DND-41 (cell line): ENCODE results near the gene TNS1.

Experiments used
- ATAC-seq: fragments of 200-7000 bp; cut with Tn5 transposase; 3 replicates; pipeline ENCODE4 v1.9.1; 2021; ENCODE audit warnings: low read depth; ENCODE audit not compliant: insufficient read depth
- DNase-seq: peaks from one replicate; pipeline ENCODE4 v3.0.0-alpha.2; 2020
- H2AFZ ChIP-seq: 2 replicates; pipeline ENCODE4 v1.6.0; 2012; ENCODE audit warnings: low read depth, low read length
- H3K27ac ChIP-seq: 2 replicates; pipeline ENCODE4 v1.5.1; 2012; ENCODE audit warnings: low read length, inconsistent platforms
- H3K27me3 ChIP-seq: fragments of 200-600 bp; sonication (generic); 2 replicates; pipeline ENCODE4 v1.6.0; 2012; ENCODE audit warnings: low read length, mild to moderate bottlenecking, inconsistent platforms; ENCODE audit not compliant: insufficient read depth, poor library complexity
- H3K36me3 ChIP-seq: 2 replicates; pipeline ENCODE4 v1.5.1; 2012; ENCODE audit warnings: low read length, inconsistent platforms; ENCODE audit not compliant: insufficient read depth
- H3K4me1 ChIP-seq: 2 replicates; pipeline ENCODE4 v1.5.1; 2012; ENCODE audit warnings: mild to moderate bottlenecking, low read length; ENCODE audit not compliant: insufficient read depth
- H3K4me2 ChIP-seq: 2 replicates; pipeline ENCODE4 v1.6.0; 2012; ENCODE audit warnings: mild to moderate bottlenecking, moderate library complexity, low read length, inconsistent platforms; ENCODE audit not compliant: insufficient read depth
- H3K4me3 ChIP-seq, 2 experiments: fragments of 200-600 bp in 1 of 2; shearing (Covaris generic) in 1 of 2; 2 replicates each; pipeline ENCODE4 v1.5.1; 2012 to 2016; ENCODE audit warnings: inconsistent platforms in 2 of 2, low read length in 2 of 2, mild to moderate bottlenecking in 2 of 2, low read depth in 1 of 2, moderate library complexity in 1 of 2
- H3K79me2 ChIP-seq: 2 replicates; pipeline ENCODE4 v1.6.0; 2012; ENCODE audit warnings: low read length, inconsistent platforms; ENCODE audit not compliant: insufficient read depth
- H3K9ac ChIP-seq: 2 replicates; pipeline ENCODE4 v1.6.0; 2012; ENCODE audit warnings: low read depth, mild to moderate bottlenecking, inconsistent platforms, low read length, moderate library complexity
- H3K9me3 ChIP-seq: 2 replicates; pipeline ENCODE4 v1.5.1; 2012; ENCODE audit warnings: low read length, moderate library complexity, mild to moderate bottlenecking, inconsistent platforms; ENCODE audit not compliant: insufficient read depth, severe bottlenecking
- H4K20me1 ChIP-seq: 2 replicates; pipeline ENCODE4 v1.6.0; 2012; ENCODE audit warnings: low read length; ENCODE audit not compliant: insufficient read depth
- CTCF ChIP-seq: IDR thresholded peaks from 2 replicates; pipeline ENCODE4 v1.5.1; 2012; ENCODE audit warnings: borderline replicate concordance, low read length, moderate library complexity, mild to moderate bottlenecking; ENCODE audit not compliant: poor library complexity, severe bottlenecking; ENCODE audit errors: extremely low read depth
- EZH2 ChIP-seq: IDR thresholded peaks from 3 replicates; pipeline ENCODE4 v1.6.1; 2012; ENCODE audit warnings: borderline replicate concordance, low read depth, mild to moderate bottlenecking, moderate library complexity, low read length, inconsistent platforms; ENCODE audit not compliant: severe bottlenecking

TNS1 gene

DNA sequence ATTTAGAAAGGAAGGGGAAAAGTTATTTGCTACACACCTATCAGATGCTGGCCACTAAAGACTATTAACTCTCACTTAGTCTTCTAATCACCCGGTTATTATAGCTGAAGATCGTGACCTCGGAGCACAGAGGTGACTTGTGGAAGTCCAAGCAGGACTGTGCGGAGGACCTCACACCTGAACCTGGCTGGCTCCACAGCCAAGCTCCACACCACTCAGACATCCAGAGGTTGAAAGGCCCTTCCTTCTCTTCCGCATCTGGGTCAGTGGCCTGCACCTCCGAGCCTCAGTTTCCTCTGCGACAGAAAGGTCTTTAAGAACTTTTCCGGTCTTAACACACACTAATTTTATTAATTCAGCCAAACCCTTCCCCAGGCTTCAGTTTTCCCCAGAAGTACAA lies 57.9 kb downstream of the TNS1 start:
- Histone ChIP-seq H3K4me3 (no peak overlapping the region), H3K27me3 (peaks cover 10% of the 10 kb centered on the region), H2AFZ (no peak overlapping the region), H3K9me3 (no peaks in the 10 kb centered on the region), H3K4me1 (no peaks in the 10 kb centered on the region), H3K27ac (no peak overlapping the region), H4K20me1 (peaks cover 4% of the 10 kb centered on the region; the same call in 1 of the 2 replicates), H3K36me3 (no peaks in the 10 kb centered on the region), H3K9ac (no peak overlapping the region), H3K4me2 (no peak overlapping the region), H3K79me2 (no peaks in the 10 kb centered on the region)
- no peak for TF ChIP-seq EZH2
- TF ChIP-seq CTCF = no peak
- DNase-seq (no peak), ATAC-seq (no peak)

DNA sequence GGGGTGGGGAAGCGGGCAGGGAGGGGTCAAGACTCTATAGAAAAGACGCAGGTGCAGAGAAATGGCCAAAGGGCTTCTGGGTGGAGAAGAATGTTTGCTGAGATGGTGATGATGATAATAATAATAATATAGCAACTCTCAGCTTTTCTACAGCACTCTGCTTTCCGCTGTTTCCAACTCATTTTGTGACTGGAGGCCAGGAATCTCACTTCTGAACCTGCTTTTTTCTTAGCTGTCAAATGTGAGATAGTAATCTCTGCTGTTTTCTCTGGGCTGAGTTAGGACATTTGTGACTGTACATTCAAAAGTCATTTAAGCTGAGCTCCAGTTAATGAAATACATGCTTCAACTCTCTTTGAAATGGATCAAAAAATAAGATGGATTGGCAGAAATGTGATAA lies 58.4 kb downstream of the TNS1 start:
- Histone ChIP-seq H3K4me1 (no peaks in the 10 kb centered on the region), H3K27me3 (peaks cover 10% of the 10 kb centered on the region), H3K9ac (no peak overlapping the region), H3K4me3 (no peak overlapping the region), H3K27ac (no peak overlapping the region), H3K36me3 (no peaks in the 10 kb centered on the region), H2AFZ (no peak overlapping the region), H3K9me3 (no peaks in the 10 kb centered on the region), H4K20me1 (peaks cover 4% of the 10 kb centered on the region; the same call in 1 of the 2 replicates), H3K79me2 (no peaks in the 10 kb centered on the region), H3K4me2 (no peak overlapping the region)
- DNase-seq (no peak), ATAC-seq (no peak)
- TF ChIP-seq EZH2 (no peak), CTCF (no peak)

- DNase-seq = peak; percentile 30
- no peak overlapping the region for H3K27ac ChIP-seq
- no peak overlapping the region for H3K4me3 ChIP-seq
- peaks cover 4% of the 10 kb centered on the region; the same call in 1 of the 2 replicates for H4K20me1 ChIP-seq
- no peaks in the 10 kb centered on the region for H3K36me3 ChIP-seq
- H3K4me1 ChIP-seq = no peaks in the 10 kb centered on the region
- H3K27me3 ChIP-seq = peaks cover 10% of the 10 kb centered on the region
- TF ChIP-seq EZH2 (no peak), CTCF (no peak)
- H3K4me2 ChIP-seq = no peak overlapping the region
- H3K9ac ChIP-seq = no peak overlapping the region
- no peaks in the 10 kb centered on the region for H3K9me3 ChIP-seq
- peak; percentile 89 for ATAC-seq
- H2AFZ ChIP-seq = no peak overlapping the region
- no peaks in the 10 kb centered on the region for H3K79me2 ChIP-seq
These were observed 59.1 kb downstream of the TNS1 start for GRCh38 chr2:217943446-217944321.
